Dermis blood vessel endothelial cell (primary cell): ENCODE measurements around the gene CXorf38. TPM values are rescaled to one million over a fixed set of nuclear protein-coding genes. Genes with fewer than 3 reads are reported as not detected.

ENCODE experiments used
- total RNA-seq: library from RNA; depleted of rRNA; stranded (reverse); fragments of >200 nt; gene quantifications from 2 replicates; pipeline ENCODE4 v1.2.3, GENCODE V29; 2014

Gene CXorf38
- total RNA-seq, 1 donor from 2014 or later: 16.5 TPM

Other genes with a start within 250 kb of the CXorf38 start
- 82.0 and 101 TPM in 2 replicates for gene ATP6AP2, start 66.6 kb downstream of the CXorf38 start, total RNA-seq
- not detected in 2 replicates for gene MPC1L, start 24.1 kb downstream of the CXorf38 start, total RNA-seq
- gene MED14, start 88.0 kb upstream of the CXorf38 start, total RNA-seq: 26.7 and 37.2 TPM in 2 replicates